Smooth muscle cell (in vitro differentiated cells): ENCODE data around the gene GPR42. TPM values are rescaled to one million over a fixed set of nuclear protein-coding genes. Genes with fewer than 3 reads are reported as not detected.

Source experiments
- DNase-seq: peaks from one replicate; lab custom pipeline; 2025; ENCODE audit not compliant: unreplicated experiment; lab: John Stamatoyannopoulos, UW
- H2AFZ ChIP-seq: fragments of 200-600 bp; sonication (generic); 2 replicates; pipeline ENCODE4 v1.6.0; 2016; ENCODE audit warnings: antibody characterized with exemption, low read depth, mild to moderate bottlenecking
- H3F3A ChIP-seq: fragments of 200-600 bp; sonication (generic); 2 replicates; pipeline ENCODE4 v1.6.0; 2017; ENCODE audit warnings: antibody characterized with exemption, low read depth
- H3K27ac ChIP-seq: fragments of 200-600 bp; sonication (generic); 2 replicates; pipeline ENCODE4 v1.5.1; 2016; ENCODE audit warnings: low read depth, mild to moderate bottlenecking
- H3K27me3 ChIP-seq: fragments of 200-600 bp; sonication (generic); 2 replicates; pipeline ENCODE4 v1.6.1; 2016; ENCODE audit warnings: low read depth, mild to moderate bottlenecking
- H3K36me3 ChIP-seq: fragments of 200-600 bp; sonication (generic); 2 replicates; pipeline ENCODE4 v1.5.1; 2016; ENCODE audit warnings: low read depth
- H3K4me1 ChIP-seq: fragments of 200-600 bp; sonication (generic); 2 replicates; pipeline ENCODE4 v1.5.1; 2016; ENCODE audit warnings: low read depth
- H3K4me2 ChIP-seq: fragments of 200-600 bp; sonication (generic); 2 replicates; pipeline ENCODE4 v1.6.0; 2016; ENCODE audit warnings: mild to moderate bottlenecking
- H3K4me3 ChIP-seq: fragments of 200-600 bp; sonication (generic); 2 replicates; pipeline ENCODE4 v1.5.1; 2016; ENCODE audit warnings: mild to moderate bottlenecking
- H3K79me2 ChIP-seq: fragments of 200-600 bp; sonication (generic); 2 replicates; pipeline ENCODE4 v1.6.0; 2016; ENCODE audit warnings: low read depth, mild to moderate bottlenecking
- H3K9ac ChIP-seq: fragments of 200-600 bp; sonication (generic); 2 replicates; pipeline ENCODE4 v1.6.0; 2016; ENCODE audit warnings: low read depth
- H3K9me3 ChIP-seq: fragments of 200-600 bp; sonication (generic); replicated peaks from 2 replicates; pipeline ENCODE4 v1.5.1; 2016; ENCODE audit warnings: low read depth
- H4K20me1 ChIP-seq: fragments of 200-600 bp; sonication (generic); 2 replicates; pipeline ENCODE4 v1.6.0; 2016; ENCODE audit warnings: low read depth
- CTCF ChIP-seq: fragments of 200-600 bp; sonication (generic); IDR thresholded peaks from 2 replicates; pipeline ENCODE4 v1.5.1; 2017; ENCODE audit warnings: borderline replicate concordance, mild to moderate bottlenecking, antibody characterized with exemption; ENCODE audit not compliant: insufficient read depth, poor library complexity, severe bottlenecking
- WGBS: methylation state at CpG from one replicate; pipeline ENCODE4 v1.1.7; 2016; ENCODE audit warnings: low lambda C conversion rate; 5-methylcytosine and 5-hydroxymethylcytosine counted together
- polyA plus RNA-seq: library from polyadenylated mRNA; unstranded; fragments of >200 nt; fragmentation: Nextera tagmentation; extraction: Ambion mirVana; gene quantifications from 2 replicates; pipeline ENCODE4 v1.2.1, GENCODE V29; 2016
- total RNA-seq: library from RNA; depleted of rRNA; stranded (reverse); fragments of >200 nt; gene quantifications from 2 replicates; pipeline ENCODE4 v1.2.3, GENCODE V29; 2014

The GPR42 gene
- total and polyA plus RNA-seq, 2 experiments from 2014 or later: not detected

DNA sequence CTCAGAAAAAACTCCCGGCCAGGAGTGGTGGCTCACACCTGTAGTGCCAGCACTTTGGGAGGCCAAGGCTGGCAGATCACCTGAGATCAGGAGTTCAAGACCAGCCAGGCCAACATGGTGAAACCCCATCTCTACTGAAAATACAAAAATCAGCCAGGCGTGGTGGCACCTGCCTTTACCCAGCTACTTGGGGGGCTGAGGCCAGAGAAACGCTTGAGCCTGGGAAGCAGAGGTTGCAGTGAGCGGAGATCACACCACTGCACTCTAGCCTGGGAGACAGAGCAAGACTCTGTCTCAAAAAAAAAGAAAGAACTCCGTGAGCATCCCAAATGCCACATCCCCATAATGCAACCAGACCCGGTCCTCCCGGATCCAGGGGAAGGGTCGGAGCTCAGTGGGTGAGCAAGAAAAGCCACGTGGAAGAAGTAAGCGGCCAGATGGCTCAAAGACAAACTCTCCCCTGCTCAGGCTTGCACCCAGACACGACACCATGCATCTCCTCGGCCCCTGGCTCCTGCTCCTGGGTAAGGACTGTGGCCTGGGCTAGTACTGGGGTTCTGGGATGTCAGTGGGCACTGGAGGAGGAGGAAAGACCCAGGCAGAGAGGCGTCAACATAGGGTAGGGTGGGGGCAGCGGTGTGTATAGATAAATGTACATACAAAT lies 39.2 kb upstream of the GPR42 start:
- no peak for DNase-seq
- Histone ChIP-seq H3K9ac (no peak overlapping the region), H3F3A (no peaks in the 10 kb centered on the region), H4K20me1 (no peaks in the 10 kb centered on the region), H3K9me3 (no peaks in the 10 kb centered on the region), H3K79me2 (no peaks in the 10 kb centered on the region), H3K4me1 (no peaks in the 10 kb centered on the region), H3K4me3 (no peak overlapping the region), H3K4me2 (no peak overlapping the region), H3K27me3 (no peaks in the 10 kb centered on the region), H3K36me3 (no peaks in the 10 kb centered on the region), H3K27ac (no peak overlapping the region), H2AFZ (no peak overlapping the region)
- TF ChIP-seq CTCF: no peak
- WGBS: 92% methylated on average over 14 of the region's 14 CpGs

DNA sequence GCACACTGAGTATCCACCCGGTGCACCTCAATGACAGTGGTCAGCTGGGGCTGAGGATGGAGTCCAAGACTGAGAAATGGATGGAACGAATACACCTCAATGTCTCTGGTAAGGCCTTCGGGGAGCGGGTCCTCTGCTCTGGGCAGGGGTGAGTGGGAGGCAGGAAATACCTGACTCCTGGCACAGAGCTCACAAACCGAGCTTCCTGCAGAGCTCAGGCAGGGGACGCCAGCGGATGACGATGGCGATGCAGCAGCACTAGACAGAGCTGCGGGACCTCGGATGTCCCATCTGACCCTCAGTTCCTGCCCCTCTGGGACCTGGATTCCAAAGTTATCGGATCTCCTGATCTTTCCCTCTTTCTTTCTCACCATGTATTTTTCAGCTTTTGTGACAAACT lies 38.1 kb upstream of the GPR42 start:
- no peak overlapping the region for H2AFZ ChIP-seq
- DNase-seq: no peak
- no peaks in the 10 kb centered on the region for H3K27me3 ChIP-seq
- H3K79me2 ChIP-seq: no peaks in the 10 kb centered on the region
- WGBS: 91% methylated on average over 11 of the region's 12 CpGs
- H3F3A ChIP-seq: no peaks in the 10 kb centered on the region
- no peak overlapping the region for H3K4me3 ChIP-seq
- H3K4me1 ChIP-seq: no peaks in the 10 kb centered on the region
- no peak for TF ChIP-seq CTCF
- no peaks in the 10 kb centered on the region for H3K36me3 ChIP-seq
- no peaks in the 10 kb centered on the region for H3K9me3 ChIP-seq
- H3K27ac ChIP-seq: no peak overlapping the region
- H3K9ac ChIP-seq: no peak overlapping the region
- no peak overlapping the region for H3K4me2 ChIP-seq
- H4K20me1 ChIP-seq: no peaks in the 10 kb centered on the region

- Histone ChIP-seq H3K9me3 (no peaks in the 10 kb centered on the region), H3K79me2 (no peaks in the 10 kb centered on the region), H3K4me3 (no peak overlapping the region), H4K20me1 (no peaks in the 10 kb centered on the region), H3K4me1 (no peaks in the 10 kb centered on the region), H3K9ac (no peak overlapping the region), H3K27ac (no peak overlapping the region), H3F3A (no peaks in the 10 kb centered on the region), H3K4me2 (no peak overlapping the region), H2AFZ (no peak overlapping the region), H3K27me3 (no peaks in the 10 kb centered on the region), H3K36me3 (no peaks in the 10 kb centered on the region)
- no peak for TF ChIP-seq CTCF
- no peak for DNase-seq
- 96% methylated on average over 10 of the region's 10 CpGs for WGBS
Measured at GRCh38 chr19:35334144-35334753, 36.6 kb upstream of the GPR42 start.
